22Rv1 (cell line): ENCODE data around the gene TACC2.

Experiments
- CTCF ChIP-seq: fragments of 450-650 bp; IDR thresholded peaks from 2 replicates; pipeline ENCODE4 v1.5.1; 2017; ENCODE audit warnings: mild to moderate bottlenecking
- ZFX ChIP-seq: fragments of 450-650 bp; IDR thresholded peaks from 2 replicates; pipeline ENCODE4 v1.6.1; 2017; ENCODE audit warnings: antibody characterized with exemption, borderline replicate concordance

- TF ChIP-seq CTCF (no peak), ZFX (no peak)
These were observed 272.6 kb downstream of the TACC2 start for GRCh38 chr10:122261584-122261983.
